GM11168 (cell line): ENCODE data around the gene HOXC4.
"Not testable (repeated sequence)": the region's sequence is repeated elsewhere in the genome, so short reads cannot be mapped to it uniquely, and the experiment has no call there.

Experiments used
- in situ Hi-C: fragments of 300-500 bp; cut with MboI; formaldehyde crosslinking; loops from one replicate; pipeline ENCODE4 v1.12.0; 2022; ENCODE audit warnings: low sequenced_read_pairs; ENCODE audit not compliant: unreplicated experiment

Gene HOXC4

GRCh38 chr12:54080008-54080924 is 26.6 kb downstream of the HOXC4 start:
- in situ Hi-C loops: not testable (repeated sequence)

- in situ Hi-C loops: not testable (repeated sequence)
Measured at GRCh38 chr12:54081053-54081514, 27.4 kb downstream of the HOXC4 start.

DNA sequence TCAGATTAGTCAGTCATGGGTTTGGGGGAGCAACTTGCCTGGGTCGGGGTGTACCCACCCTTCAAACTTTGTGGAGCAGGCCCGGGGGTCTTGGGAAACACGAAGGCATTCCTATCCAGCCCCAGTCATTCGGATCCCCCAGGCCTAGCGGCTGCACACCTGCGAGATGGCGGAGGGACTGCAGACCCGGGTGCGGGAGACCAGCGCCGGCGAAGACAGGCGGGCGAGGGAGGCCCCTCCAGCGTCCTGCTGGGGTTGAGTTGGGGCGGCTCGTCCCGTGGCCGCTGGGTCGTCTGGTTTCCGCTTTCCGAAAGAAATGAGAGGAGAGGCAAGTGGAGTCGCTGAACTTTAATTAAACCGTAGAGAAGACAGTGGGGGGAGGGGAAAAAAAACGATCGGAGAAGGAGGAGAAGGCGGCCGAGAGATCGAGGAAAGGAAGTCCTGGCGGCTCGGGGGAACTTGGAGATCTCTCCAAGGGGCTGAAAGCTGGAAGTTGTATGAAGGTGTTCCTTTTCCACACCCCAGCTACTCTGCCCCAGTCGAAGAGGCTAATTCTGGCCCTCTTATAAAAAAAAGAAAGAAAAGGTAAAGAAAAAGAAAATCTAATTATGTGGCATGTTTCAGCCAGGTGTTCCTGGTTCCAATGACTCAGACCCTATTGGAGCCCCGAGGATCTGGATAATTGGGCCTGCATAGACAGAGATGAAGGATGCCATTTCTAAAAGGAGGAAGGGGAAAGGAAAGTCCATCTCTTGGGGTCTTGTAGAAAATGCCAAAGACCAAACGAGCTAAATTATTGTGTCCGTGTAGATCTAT is 28.2 kb downstream of the HOXC4 start:
- in situ Hi-C loops: not testable (repeated sequence)

DNA sequence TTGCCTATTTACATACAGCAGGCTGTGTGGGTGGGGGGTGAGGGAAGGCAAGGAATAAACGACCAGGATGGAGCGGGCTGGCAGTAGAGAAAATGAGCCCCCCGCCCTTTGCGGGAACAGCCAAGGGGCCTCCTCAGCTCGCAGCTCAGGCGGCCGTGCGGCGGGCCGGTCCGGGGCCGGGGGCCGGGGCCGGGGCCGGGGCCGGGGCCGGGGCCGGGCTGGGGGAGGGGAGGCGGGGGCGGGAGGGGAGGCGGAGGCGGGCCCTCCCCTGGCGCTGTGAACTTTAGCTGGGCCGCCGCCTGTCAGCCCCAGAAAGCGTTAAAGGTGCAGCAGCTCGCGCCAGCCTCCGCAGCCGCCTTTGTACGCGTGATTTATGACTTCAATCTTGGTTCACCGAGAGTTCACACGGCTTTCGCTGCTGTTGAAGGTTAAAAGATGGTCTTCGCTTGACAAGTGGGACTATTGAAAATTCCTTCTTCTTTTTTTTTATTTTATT is 28.8 kb downstream of the HOXC4 start:
- in situ Hi-C loops: no loop called here

DNA sequence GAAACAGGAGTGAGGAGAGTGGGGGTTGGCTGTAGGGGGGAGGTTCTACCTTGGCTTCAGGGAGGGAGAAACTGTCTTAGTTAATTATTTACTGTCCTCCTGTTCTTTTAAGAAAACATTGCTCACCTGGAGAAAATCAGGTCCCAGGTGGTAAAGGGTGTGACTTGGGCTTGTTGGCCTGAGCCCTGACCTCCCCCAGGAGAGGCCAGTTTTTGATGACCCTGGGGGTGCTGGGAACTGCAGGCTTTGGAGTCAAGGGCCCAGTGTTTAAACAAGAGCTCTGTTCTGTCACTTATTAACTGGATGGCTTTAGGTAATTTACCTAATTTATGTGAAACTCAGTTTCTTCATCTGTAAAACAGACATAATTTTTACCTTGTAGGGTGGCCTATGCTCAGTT is 34.4 kb downstream of the HOXC4 start:
- in situ Hi-C loops: not testable (repeated sequence)

- in situ Hi-C loops: not testable (repeated sequence)
Measured at GRCh38 chr12:54089465-54089864, 35.8 kb downstream of the HOXC4 start.

DNA sequence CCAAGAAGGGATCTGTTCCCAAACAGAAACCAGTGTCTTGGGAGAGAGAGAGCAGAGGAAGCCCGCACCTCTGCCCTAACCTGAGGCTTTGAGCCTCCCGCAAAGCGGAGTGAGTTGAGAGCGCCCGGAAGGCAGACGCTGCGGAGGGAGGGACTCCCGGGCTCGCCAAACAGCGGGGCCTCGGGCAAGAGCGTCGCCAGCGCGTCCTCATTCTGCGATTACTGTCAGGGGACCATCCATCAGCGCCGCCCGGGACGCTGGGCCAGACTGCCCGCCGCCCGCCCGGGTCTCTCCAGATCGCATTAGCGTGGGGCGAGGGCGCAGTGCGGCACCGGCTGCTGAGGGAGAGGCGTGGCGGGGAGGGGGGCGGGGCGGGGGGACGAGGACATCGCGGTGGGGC is 36.7 kb downstream of the HOXC4 start:
- in situ Hi-C loops: not testable (repeated sequence)

- in situ Hi-C loops: not testable (repeated sequence)
Measured at GRCh38 chr12:54092943-54093342, 39.3 kb downstream of the HOXC4 start.

GRCh38 chr12:54095928-54096327 is 42.3 kb downstream of the HOXC4 start:
- in situ Hi-C loops: not testable (repeated sequence)

DNA sequence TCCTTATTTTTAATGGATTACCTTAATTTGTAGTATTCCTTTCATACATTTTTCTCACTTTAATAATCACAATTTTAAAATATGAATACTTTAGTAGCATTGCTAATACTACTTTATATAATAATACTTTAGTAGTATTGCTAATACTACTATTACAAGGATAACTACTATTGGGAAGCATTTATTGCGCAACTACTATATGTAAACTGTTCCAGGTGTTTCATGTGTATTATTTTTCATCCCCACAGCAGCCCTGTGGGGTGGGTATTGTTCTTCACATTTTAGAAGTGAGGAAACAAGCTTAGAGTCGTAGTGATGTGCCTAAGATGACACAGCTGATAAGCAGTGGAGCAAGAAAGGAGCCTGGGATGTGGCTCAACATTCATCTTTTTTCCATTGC is 45.0 kb downstream of the HOXC4 start:
- in situ Hi-C loops: not testable (repeated sequence)

DNA sequence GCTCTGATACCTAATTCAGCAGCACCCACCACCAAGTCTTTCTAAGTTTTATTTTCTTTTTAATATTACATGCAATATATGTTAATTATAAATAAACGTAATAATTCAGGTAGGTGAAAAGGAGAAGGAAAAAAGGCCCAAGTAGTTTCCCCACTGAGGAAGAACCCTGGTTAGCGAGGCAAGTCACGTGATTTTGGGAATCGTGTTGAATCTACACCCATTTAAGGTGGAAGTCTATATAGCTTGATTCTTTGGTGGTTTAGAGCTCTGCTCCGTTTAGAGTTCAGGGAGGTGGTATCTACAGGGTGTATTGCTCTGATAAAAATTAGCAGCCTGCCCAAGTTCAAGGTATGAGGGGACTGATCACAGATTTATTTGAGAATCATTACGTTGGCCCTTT is 47.0 kb downstream of the HOXC4 start:
- in situ Hi-C loops: not testable (repeated sequence)

DNA sequence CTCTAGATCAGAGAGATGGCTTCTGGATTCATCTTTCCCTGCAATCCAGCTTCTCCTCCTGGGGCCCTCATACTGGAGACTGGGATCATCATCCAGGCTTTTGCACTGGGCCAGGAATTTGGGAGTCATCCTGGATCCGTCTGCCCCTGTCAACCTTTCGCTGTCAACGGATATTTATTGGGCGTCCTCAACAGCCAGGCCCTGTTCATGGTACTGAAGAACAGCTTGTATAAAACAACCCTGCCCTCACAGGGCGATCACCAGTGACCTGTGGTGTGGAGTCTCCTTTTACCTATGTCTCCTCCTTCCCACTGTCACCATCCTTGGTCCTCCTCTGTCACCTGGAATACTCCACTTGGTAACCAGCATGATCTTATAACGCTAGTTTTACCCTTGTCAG is 48.6 kb downstream of the HOXC4 start:
- in situ Hi-C loops: not testable (repeated sequence)

DNA sequence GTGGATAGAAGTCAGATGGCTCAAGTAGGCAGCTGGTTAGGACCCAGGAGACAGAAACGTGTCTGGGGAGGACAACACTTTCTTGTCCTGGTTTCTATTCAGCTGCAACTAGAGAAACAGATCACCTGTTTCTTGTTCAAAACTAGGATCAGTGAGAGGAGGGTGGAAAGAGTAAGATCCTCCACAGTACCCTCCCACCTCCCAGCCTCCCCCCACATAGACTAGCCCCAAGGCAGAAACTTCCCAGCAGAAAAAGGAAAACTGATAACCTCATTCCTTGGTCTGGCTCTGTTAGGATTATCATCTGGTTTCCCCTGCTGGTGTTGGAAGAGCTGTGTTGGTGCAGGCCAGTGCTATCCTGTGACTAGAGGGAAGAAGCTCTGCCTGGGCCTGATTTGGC is 50.2 kb downstream of the HOXC4 start:
- in situ Hi-C loops: not testable (repeated sequence)
